PC-9 (cell line): ENCODE measurements around the gene APCDD1.

Source experiments
- EZH2 ChIP-seq: fragments of 200-600 bp; sonication (generic); IDR thresholded peaks from 2 replicates; pipeline ENCODE4 v1.8.0; 2017; ENCODE audit warnings: antibody characterized with exemption, low read depth
- TF ChIP-seq, protein P1 (sequence below): fragments of 200-600 bp; sonication (generic); conservative IDR thresholded peaks from 2 replicates; pipeline ENCODE4 v1.6.1; 2017; ENCODE audit warnings: mixed run types, antibody characterized with exemption, mild to moderate bottlenecking, moderate library complexity

DNA sequence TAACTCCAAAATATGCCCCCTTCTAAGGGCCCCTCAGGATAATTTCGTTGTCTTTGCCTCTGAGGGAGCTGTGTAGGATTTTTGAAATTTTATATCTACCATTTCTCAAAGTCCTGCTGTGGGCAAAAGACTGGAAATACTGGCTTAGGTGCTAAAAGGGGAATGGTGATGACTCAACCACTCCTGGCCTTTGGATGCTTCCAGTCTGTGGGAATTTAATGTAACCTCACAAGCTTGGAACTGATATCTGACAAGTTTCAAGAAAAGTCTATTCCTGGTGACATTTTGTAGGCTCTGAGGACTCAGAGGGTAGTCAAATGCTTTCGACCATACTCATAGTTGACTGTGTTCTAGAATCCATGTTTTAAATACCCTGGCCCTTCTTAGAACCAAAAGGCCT, 3.4 kb upstream of the APCDD1 start:
- TF ChIP-seq, protein P1, sequence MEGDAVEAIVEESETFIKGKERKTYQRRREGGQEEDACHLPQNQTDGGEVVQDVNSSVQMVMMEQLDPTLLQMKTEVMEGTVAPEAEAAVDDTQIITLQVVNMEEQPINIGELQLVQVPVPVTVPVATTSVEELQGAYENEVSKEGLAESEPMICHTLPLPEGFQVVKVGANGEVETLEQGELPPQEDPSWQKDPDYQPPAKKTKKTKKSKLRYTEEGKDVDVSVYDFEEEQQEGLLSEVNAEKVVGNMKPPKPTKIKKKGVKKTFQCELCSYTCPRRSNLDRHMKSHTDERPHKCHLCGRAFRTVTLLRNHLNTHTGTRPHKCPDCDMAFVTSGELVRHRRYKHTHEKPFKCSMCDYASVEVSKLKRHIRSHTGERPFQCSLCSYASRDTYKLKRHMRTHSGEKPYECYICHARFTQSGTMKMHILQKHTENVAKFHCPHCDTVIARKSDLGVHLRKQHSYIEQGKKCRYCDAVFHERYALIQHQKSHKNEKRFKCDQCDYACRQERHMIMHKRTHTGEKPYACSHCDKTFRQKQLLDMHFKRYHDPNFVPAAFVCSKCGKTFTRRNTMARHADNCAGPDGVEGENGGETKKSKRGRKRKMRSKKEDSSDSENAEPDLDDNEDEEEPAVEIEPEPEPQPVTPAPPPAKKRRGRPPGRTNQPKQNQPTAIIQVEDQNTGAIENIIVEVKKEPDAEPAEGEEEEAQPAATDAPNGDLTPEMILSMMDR = no peak
- no peak for TF ChIP-seq EZH2
